H9 (cell line): Measurements from ENCODE around the gene PPFIBP2. TPM values are rescaled to one million over a fixed set of nuclear protein-coding genes. Genes with fewer than 3 reads are reported as not detected.
A peak's percentile ranks its signal among the peaks of the same experiment; 100 is the strongest.

Experiments
- DNase-seq: peaks from one replicate; pipeline ENCODE4 v3.0.0-alpha.2; 2017
- H2AFZ ChIP-seq: one replicate; pipeline ENCODE4 v1.6.1; 2013; ENCODE audit warnings: mild to moderate bottlenecking, low read length, control low read depth, moderate library complexity
- H2AK5ac ChIP-seq: 2 replicates; pipeline ENCODE4 v1.6.1; 2013; ENCODE audit warnings: low read length, control low read depth, mixed read lengths; ENCODE audit not compliant: insufficient read length
- H2BK120ac ChIP-seq: one replicate; pipeline ENCODE4 v1.6.1; 2013; ENCODE audit warnings: low read depth, mild to moderate bottlenecking, low read length, control low read depth, inconsistent platforms; ENCODE audit not compliant: poor library complexity, severe bottlenecking
- H2BK12ac ChIP-seq: 2 replicates; pipeline ENCODE4 v1.6.1; 2013; ENCODE audit warnings: low read length, control low read depth, mixed read lengths, low read depth; ENCODE audit not compliant: insufficient read length
- H2BK15ac ChIP-seq: 2 replicates; pipeline ENCODE4 v1.6.1; 2013; ENCODE audit warnings: low read depth, low read length, control low read depth
- H2BK20ac ChIP-seq: one replicate; pipeline ENCODE4 v1.6.1; 2013; ENCODE audit warnings: low read depth, mild to moderate bottlenecking, low read length, control low read depth, inconsistent platforms; ENCODE audit not compliant: poor library complexity, severe bottlenecking
- H2BK5ac ChIP-seq: 2 replicates; pipeline ENCODE4 v1.6.1; 2013; ENCODE audit warnings: low read length, control low read depth, mixed read lengths; ENCODE audit not compliant: insufficient read length
- H3K14ac ChIP-seq: 2 replicates; pipeline ENCODE4 v1.6.1; 2013; ENCODE audit warnings: low read length, control low read depth; ENCODE audit not compliant: insufficient read depth
- H3K18ac ChIP-seq: 2 replicates; pipeline ENCODE4 v1.6.1; 2013; ENCODE audit warnings: low read depth, mild to moderate bottlenecking, mixed read lengths, low read length, control low read depth; ENCODE audit not compliant: insufficient read length
- H3K23ac ChIP-seq: 2 replicates; pipeline ENCODE4 v1.6.1; 2013; ENCODE audit warnings: low read length, control low read depth, mixed read lengths, low read depth; ENCODE audit not compliant: insufficient read length
- H3K23me2 ChIP-seq: 2 replicates; pipeline ENCODE4 v1.6.1; 2013; ENCODE audit warnings: low read depth, mild to moderate bottlenecking, mixed read lengths, low read length, control low read depth; ENCODE audit not compliant: insufficient read length, poor library complexity, severe bottlenecking
- H3K27ac ChIP-seq: 2 replicates; pipeline ENCODE4 v1.5.1; 2013; ENCODE audit warnings: low read length, control low read depth, mixed read lengths, low read depth; ENCODE audit not compliant: insufficient read length
- H3K27me3 ChIP-seq: 2 replicates; pipeline ENCODE4 v1.6.1; 2013; ENCODE audit warnings: low read length, control low read depth, inconsistent platforms; ENCODE audit not compliant: insufficient read depth
- H3K4ac ChIP-seq: 2 replicates; pipeline ENCODE4 v1.6.1; 2013; ENCODE audit warnings: low read depth, mild to moderate bottlenecking, control low read depth, inconsistent platforms, low read length, moderate library complexity
- H3K4me1 ChIP-seq: 2 replicates; pipeline ENCODE4 v1.6.1; 2013; ENCODE audit warnings: low read length, control low read depth, inconsistent platforms; ENCODE audit not compliant: insufficient read depth
- H3K4me2 ChIP-seq: 2 replicates; pipeline ENCODE4 v1.6.1; 2013; ENCODE audit warnings: low read length, control low read depth, mixed read lengths; ENCODE audit not compliant: insufficient read length, insufficient read depth
- H3K56ac ChIP-seq: 2 replicates; pipeline ENCODE4 v1.6.1; 2013; ENCODE audit warnings: low read depth, mild to moderate bottlenecking, mixed read lengths, low read length, control low read depth; ENCODE audit not compliant: insufficient read length
- H3K79me1 ChIP-seq: 2 replicates; pipeline ENCODE4 v1.6.1; 2013; ENCODE audit warnings: low read depth, mild to moderate bottlenecking, moderate library complexity, low read length, control low read depth, inconsistent platforms; ENCODE audit not compliant: insufficient read depth, poor library complexity, severe bottlenecking
- H3K79me2 ChIP-seq: 2 replicates; pipeline ENCODE4 v1.6.1; 2013; ENCODE audit warnings: low read length, control low read depth, inconsistent platforms; ENCODE audit not compliant: insufficient read depth
- H3K9ac ChIP-seq: 2 replicates; pipeline ENCODE4 v1.6.1; 2013; ENCODE audit warnings: low read length, control low read depth, mixed read lengths; ENCODE audit not compliant: insufficient read length; ENCODE audit errors: extremely low read depth
- H3K9me3 ChIP-seq: one replicate; pipeline ENCODE4 v1.6.1; 2013; ENCODE audit warnings: low read depth, low read length, inconsistent platforms; ENCODE audit not compliant: control insufficient read depth
- H3T11ph ChIP-seq: one replicate; pipeline ENCODE4 v1.6.1; 2013; ENCODE audit warnings: mild to moderate bottlenecking, low read length, control low read depth, inconsistent platforms
- H4K20me1 ChIP-seq: one replicate; pipeline ENCODE4 v1.6.1; 2013; ENCODE audit not compliant: control insufficient read depth, insufficient read length, insufficient read depth
- H4K5ac ChIP-seq: 2 replicates; pipeline ENCODE4 v1.6.1; 2013; ENCODE audit warnings: low read depth, mild to moderate bottlenecking, mixed read lengths, low read length, control low read depth; ENCODE audit not compliant: insufficient read length
- H4K8ac ChIP-seq: replicated peaks from 2 replicates; pipeline ENCODE4 v1.6.1; 2013; ENCODE audit warnings: low read length, control low read depth, mixed read lengths, low read depth; ENCODE audit not compliant: insufficient read length
- H4K91ac ChIP-seq: 2 replicates; pipeline ENCODE4 v1.6.1; 2013; ENCODE audit warnings: low read depth, mild to moderate bottlenecking, moderate library complexity, mixed read lengths, low read length, control low read depth; ENCODE audit not compliant: insufficient read length
- H3K27ac Mint-ChIP-seq, 3 experiments: 2 replicates in 2 of 3; 3 replicates in 1 of 3; pipeline ENCODE4 v1.8.0; 2020 to 2021; ENCODE audit warnings: mixed read lengths in 3 of 3, mild to moderate bottlenecking in 1 of 3, moderate library complexity in 1 of 3
- H3K27me3 Mint-ChIP-seq: 2 replicates; pipeline ENCODE4 v1.8.0; 2021; ENCODE audit warnings: low read depth, mild to moderate bottlenecking, moderate library complexity, mixed read lengths
- H3K36me3 Mint-ChIP-seq, 3 experiments: 2 replicates in 2 of 3; 3 replicates in 1 of 3; pipeline ENCODE4 v1.8.0; 2020 to 2021; ENCODE audit warnings: low read depth in 3 of 3, mixed read lengths in 3 of 3; ENCODE audit not compliant: insufficient read depth in 1 of 3
- H3K4me1 Mint-ChIP-seq, 2 experiments: 2 replicates each; pipeline ENCODE4 v1.8.0; 2020; ENCODE audit warnings: mixed read lengths in 2 of 2
- H3K4me3 Mint-ChIP-seq, 2 experiments: 2 replicates in 1 of 2; 3 replicates in 1 of 2; pipeline ENCODE4 v1.8.0; 2020 to 2021; ENCODE audit warnings: mild to moderate bottlenecking in 2 of 2, mixed read lengths in 2 of 2, moderate library complexity in 1 of 2
- H3K9me3 Mint-ChIP-seq, 2 experiments: 2 replicates in 1 of 2; 3 replicates in 1 of 2; pipeline ENCODE4 v1.8.0; 2020; ENCODE audit warnings: mild to moderate bottlenecking in 2 of 2, mixed read lengths in 2 of 2, moderate library complexity in 1 of 2
- WGBS: extraction: QIAGEN DNeasy Blood & Tissue Kit; methylation state at CpG from one replicate; pipeline ENCODE4 v1.1.7; 2013; ENCODE audit warnings: missing lambda C conversion rate, low lambda C conversion rate, mixed read lengths; ENCODE audit not compliant: insufficient read length; ENCODE audit errors: extremely low coverage; 5-methylcytosine and 5-hydroxymethylcytosine counted together
- total RNA-seq: library from RNA; stranded (reverse); gene quantifications from 2 replicates; pipeline ENCODE4 v1.2.1, GENCODE V29; 2021
- TF ChIP-seq, protein P1 (sequence below): fragments of 200-600 bp; sonication (generic); conservative IDR thresholded peaks from 3 replicates; pipeline ENCODE4 v1.8.0; 2021; ENCODE audit warnings: antibody characterized with exemption, mild to moderate bottlenecking

PPFIBP2 gene
- total RNA-seq, 1 experiment from 2014 or later = 8.3 TPM

- Mint-ChIP-seq H3K4me1 (peaks cover 29 to 33% of the 10 kb centered on the region in 2 experiments), H3K27ac (peak overlapping the region in 1 of 3 experiments; percentile 12; a peak in 1 of 7 replicates)
- H3K79me2 ChIP-seq = no peaks in the 10 kb centered on the region
These were observed 123.8 kb downstream of the PPFIBP2 start for GRCh38 chr11:7637447-7638157.

More at GRCh38 chr11:7637447-7638157, 123.8 kb downstream of the PPFIBP2 start:
- H3K4ac ChIP-seq = no peak overlapping the region
- no peak overlapping the region for H2AK5ac ChIP-seq
- Mint-ChIP-seq H3K27me3 (no peaks in the 10 kb centered on the region), H3K36me3 (peaks cover 0 to 17% (median 10%) of the 10 kb centered on the region in 3 experiments; a peak in 5 of 7 replicates), H3K9me3 (no peaks in the 10 kb centered on the region), H3K4me3 (no peak overlapping the region)
- WGBS = no CpG with 5 or more reads among the region's 7 CpGs
- no peak overlapping the region for H2BK20ac ChIP-seq
- no peaks in the 10 kb centered on the region for H3K9me3 ChIP-seq
- H3K79me1 ChIP-seq = no peaks in the 10 kb centered on the region
- H4K8ac ChIP-seq = no peak overlapping the region
- H2BK5ac ChIP-seq = no peak overlapping the region
- H3K27ac ChIP-seq = no peak overlapping the region
- H3K23me2 ChIP-seq = no peaks in the 10 kb centered on the region
- H3K9ac ChIP-seq = no peak overlapping the region
- no peak overlapping the region for H2BK15ac ChIP-seq
- H3K18ac ChIP-seq = no peak overlapping the region
- H3K4me2 ChIP-seq = no peak overlapping the region
- H3K27me3 ChIP-seq = no peaks in the 10 kb centered on the region
- H3K56ac ChIP-seq = no peak overlapping the region
- TF ChIP-seq, protein P1, sequence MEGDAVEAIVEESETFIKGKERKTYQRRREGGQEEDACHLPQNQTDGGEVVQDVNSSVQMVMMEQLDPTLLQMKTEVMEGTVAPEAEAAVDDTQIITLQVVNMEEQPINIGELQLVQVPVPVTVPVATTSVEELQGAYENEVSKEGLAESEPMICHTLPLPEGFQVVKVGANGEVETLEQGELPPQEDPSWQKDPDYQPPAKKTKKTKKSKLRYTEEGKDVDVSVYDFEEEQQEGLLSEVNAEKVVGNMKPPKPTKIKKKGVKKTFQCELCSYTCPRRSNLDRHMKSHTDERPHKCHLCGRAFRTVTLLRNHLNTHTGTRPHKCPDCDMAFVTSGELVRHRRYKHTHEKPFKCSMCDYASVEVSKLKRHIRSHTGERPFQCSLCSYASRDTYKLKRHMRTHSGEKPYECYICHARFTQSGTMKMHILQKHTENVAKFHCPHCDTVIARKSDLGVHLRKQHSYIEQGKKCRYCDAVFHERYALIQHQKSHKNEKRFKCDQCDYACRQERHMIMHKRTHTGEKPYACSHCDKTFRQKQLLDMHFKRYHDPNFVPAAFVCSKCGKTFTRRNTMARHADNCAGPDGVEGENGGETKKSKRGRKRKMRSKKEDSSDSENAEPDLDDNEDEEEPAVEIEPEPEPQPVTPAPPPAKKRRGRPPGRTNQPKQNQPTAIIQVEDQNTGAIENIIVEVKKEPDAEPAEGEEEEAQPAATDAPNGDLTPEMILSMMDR = no peak
- no peak overlapping the region for H4K5ac ChIP-seq
- H3K4me1 ChIP-seq = no peaks in the 10 kb centered on the region
- H2BK12ac ChIP-seq = no peak overlapping the region
- no peaks in the 10 kb centered on the region for H4K20me1 ChIP-seq
- no peak overlapping the region for H3K23ac ChIP-seq
- no peak overlapping the region for H4K91ac ChIP-seq
- no peak overlapping the region for H3K14ac ChIP-seq
- DNase-seq = no peak
- H2BK120ac ChIP-seq = no peak overlapping the region
- H3T11ph ChIP-seq = no peak overlapping the region
- no peak overlapping the region for H2AFZ ChIP-seq
